Stimulated activated CD4-positive, alpha-beta T cell treated with anti-CD3 and anti-CD28 coated beads, TNF-alpha, amount 100 ng/mL, for 24 hours (primary cell): ENCODE data around the gene COLQ.
A peak's percentile ranks its signal among the peaks of the same experiment; 100 is the strongest.
"Not testable (repeated sequence)": the region's sequence is repeated elsewhere in the genome, so short reads cannot be mapped to it uniquely, and the experiment has no call there.

Experiments used
- DNase-seq, 3 experiments: peaks; one replicate each; pipeline ENCODE4 v3.0.0-alpha.2; 2020; ENCODE audit warnings: low read depth in 3 of 3

The COLQ gene

GRCh38 chr3:15521573-15521965, at the start of gene COLQ:
Gene COLQ (minus strand): TSS chr3:15521706. CDS start chr3:15521625, 81 bp downstream.
- DNase-seq, result no peak

GRCh38 chr3:15563190-15563589, 41.7 kb upstream of the COLQ start:
- no peak for DNase-seq

- no peak for DNase-seq
These were observed 41.1 kb upstream of the COLQ start for GRCh38 chr3:15562560-15562959.

- no peak for DNase-seq
These were observed 37.1 kb upstream of the COLQ start for GRCh38 chr3:15558581-15558980.

GRCh38 chr3:15557511-15557946, 36.0 kb upstream of the COLQ start:
- DNase-seq, result peak; percentile 2 to 27 (median 26)

- DNase-seq, result no peak
These were observed 35.0 kb upstream of the COLQ start for GRCh38 chr3:15556512-15556911.

- DNase-seq, result no peak
These were observed 32.2 kb upstream of the COLQ start for GRCh38 chr3:15553749-15554148.

- DNase-seq, result no peak
These were observed 30.4 kb upstream of the COLQ start for GRCh38 chr3:15551902-15552301.

GRCh38 chr3:15549846-15550245, 28.3 kb upstream of the COLQ start:
- no peak for DNase-seq

- no peak for DNase-seq
These were observed 21.1 kb upstream of the COLQ start for GRCh38 chr3:15542614-15543013.

- no peak for DNase-seq
These were observed 19.9 kb upstream of the COLQ start for GRCh38 chr3:15541371-15541770.

- DNase-seq, result no peak
These were observed 17.6 kb upstream of the COLQ start for GRCh38 chr3:15539066-15539465.

- no peak for DNase-seq
These were observed 16.8 kb upstream of the COLQ start for GRCh38 chr3:15538345-15538744.

- DNase-seq, result no peak
These were observed 15.3 kb upstream of the COLQ start for GRCh38 chr3:15536856-15537255.

GRCh38 chr3:15535732-15536131, 14.2 kb upstream of the COLQ start:
- peak; percentile 10 to 52 (median 16) for DNase-seq

- DNase-seq, result not testable (repeated sequence)
These were observed 11.1 kb upstream of the COLQ start for GRCh38 chr3:15532614-15533013.

- DNase-seq, result no peak
These were observed 9.8 kb upstream of the COLQ start for GRCh38 chr3:15531346-15531745.

- no peak for DNase-seq
These were observed 7.5 kb upstream of the COLQ start for GRCh38 chr3:15528854-15529537.

GRCh38 chr3:15527031-15527459, 5.5 kb upstream of the COLQ start:
- DNase-seq, result no peak

GRCh38 chr3:15525790-15526189, 4.3 kb upstream of the COLQ start:
- no peak for DNase-seq

- DNase-seq, result no peak
These were observed 2.3 kb upstream of the COLQ start for GRCh38 chr3:15523660-15524417.

GRCh38 chr3:15522016-15522415, 510 bp upstream of the COLQ start:
- no peak for DNase-seq
